ENCODE data around the gene TCF20. TPM values are rescaled to one million over a fixed set of nuclear protein-coding genes. Genes with fewer than 3 reads are reported as not detected.
A peak's percentile ranks its signal among the peaks of the same experiment; 100 is the strongest.

Gene TCF20
- total RNA-seq, 1 donor from 2014 or later: 52.4 TPM

DNA sequence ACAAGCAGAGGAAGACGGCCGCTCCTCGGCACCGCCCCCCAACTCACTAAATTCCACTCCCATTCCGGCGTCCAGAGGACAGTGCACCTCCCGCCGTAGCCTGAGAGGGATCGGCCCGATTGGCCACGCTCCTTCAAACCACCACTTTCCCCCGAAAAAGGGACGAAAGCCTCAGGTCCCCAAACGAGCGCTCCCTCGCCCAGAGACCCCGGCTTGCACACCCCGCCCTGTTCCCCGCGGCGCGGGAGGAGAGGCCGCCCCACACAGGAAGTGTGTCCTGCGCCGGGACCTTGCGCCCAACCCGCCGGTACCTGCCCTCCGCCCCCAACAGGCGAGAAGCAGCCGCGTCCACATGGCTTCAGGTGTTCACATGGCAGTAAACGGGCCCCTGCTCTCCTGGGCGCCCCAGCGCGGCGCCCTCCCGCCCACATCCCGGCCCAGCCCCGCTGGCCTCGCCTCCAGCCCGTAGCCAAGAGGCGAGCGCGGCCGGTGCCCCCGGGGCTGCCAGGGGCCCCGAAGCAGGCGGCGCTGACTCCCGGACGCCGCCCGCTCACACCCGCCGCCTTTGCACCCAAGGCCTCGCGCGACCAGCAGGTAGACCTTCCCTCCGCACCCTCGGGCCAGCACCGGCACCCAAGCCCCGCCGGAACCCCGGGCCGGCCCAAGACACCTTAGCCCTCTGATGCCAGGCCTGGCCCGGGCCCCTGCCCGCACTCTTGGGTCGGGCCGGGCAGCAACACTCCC lies 849 bp downstream of the TCF20 start:
- Histone ChIP-seq H3K4me3 (ENCODE audit: low read depth, low read length) (peak overlapping the region; percentile 96), H3K27me3 (ENCODE audit: control insufficient read depth, insufficient read depth, low read length) (no peaks in the 10 kb centered on the region), H3K36me3 (ENCODE audit: control insufficient read depth, insufficient read depth, low read length) (no peaks in the 10 kb centered on the region)
- no peak for DNase-seq (ENCODE audit: low read depth)
- TF ChIP-seq, protein P1, sequence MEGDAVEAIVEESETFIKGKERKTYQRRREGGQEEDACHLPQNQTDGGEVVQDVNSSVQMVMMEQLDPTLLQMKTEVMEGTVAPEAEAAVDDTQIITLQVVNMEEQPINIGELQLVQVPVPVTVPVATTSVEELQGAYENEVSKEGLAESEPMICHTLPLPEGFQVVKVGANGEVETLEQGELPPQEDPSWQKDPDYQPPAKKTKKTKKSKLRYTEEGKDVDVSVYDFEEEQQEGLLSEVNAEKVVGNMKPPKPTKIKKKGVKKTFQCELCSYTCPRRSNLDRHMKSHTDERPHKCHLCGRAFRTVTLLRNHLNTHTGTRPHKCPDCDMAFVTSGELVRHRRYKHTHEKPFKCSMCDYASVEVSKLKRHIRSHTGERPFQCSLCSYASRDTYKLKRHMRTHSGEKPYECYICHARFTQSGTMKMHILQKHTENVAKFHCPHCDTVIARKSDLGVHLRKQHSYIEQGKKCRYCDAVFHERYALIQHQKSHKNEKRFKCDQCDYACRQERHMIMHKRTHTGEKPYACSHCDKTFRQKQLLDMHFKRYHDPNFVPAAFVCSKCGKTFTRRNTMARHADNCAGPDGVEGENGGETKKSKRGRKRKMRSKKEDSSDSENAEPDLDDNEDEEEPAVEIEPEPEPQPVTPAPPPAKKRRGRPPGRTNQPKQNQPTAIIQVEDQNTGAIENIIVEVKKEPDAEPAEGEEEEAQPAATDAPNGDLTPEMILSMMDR (IDR thresholded peaks at IDR 0.05; ENCODE audit: insufficient read depth, low read length, poor library complexity, severe bottlenecking): peak; percentile 28

DNA sequence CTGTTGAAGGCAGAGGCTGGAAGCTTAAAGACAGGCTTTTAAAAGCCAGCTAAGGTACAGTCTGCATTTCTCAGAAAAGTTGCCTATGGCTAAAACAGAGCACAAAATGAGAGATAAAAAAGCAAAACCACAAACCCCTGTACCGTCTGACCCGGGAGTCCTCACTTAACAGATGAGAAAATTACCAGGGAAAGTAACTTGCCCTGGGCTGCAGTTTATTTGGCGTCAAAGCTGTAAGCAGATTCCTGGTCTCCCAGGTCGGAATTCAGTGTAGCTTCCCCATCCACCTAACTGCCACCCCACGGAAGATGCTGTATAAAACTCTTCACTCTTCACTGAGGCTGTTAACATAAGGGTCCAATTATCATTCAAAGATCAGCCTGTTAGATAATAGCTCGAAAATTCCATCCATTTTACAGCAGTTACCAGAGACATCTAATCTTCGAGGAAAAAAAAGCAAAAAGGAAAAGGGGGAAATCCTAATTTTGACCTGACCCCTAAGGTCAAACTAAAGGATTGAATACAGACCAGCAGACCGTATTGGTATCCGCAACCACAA lies 1.5 kb downstream of the TCF20 start:
- no peaks in the 10 kb centered on the region for H3K36me3 ChIP-seq (ENCODE audit: control insufficient read depth, insufficient read depth, low read length)
- H3K4me3 ChIP-seq (ENCODE audit: low read depth, low read length): peak overlapping the region; percentile 96
- TF ChIP-seq, protein P1 (IDR thresholded peaks at IDR 0.05; ENCODE audit: insufficient read depth, low read length, poor library complexity, severe bottlenecking): no peak
- DNase-seq (ENCODE audit: low read depth): no peak
- H3K27me3 ChIP-seq (ENCODE audit: control insufficient read depth, insufficient read depth, low read length): no peaks in the 10 kb centered on the region

DNA sequence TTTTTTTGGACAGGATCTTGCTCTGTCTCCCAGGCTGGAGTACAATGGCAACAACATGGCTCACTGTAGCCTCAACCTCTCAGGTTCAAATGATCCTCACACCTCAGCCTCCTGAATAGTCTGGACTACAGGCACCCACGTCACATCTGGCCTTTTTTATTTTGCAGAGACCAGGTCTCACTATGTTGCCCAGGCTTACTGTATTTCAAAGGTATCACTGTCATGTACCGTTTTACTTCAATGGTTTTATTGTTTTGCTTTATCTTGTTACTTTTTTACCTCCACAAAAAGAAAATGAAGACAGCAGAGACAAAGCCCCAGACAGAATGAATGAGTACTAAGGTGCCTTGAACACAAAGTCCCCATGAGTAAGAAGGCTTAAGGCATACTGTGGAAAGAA lies 5.1 kb downstream of the TCF20 start:
- DNase-seq (ENCODE audit: low read depth): no peak
- no peak overlapping the region for H3K4me3 ChIP-seq (ENCODE audit: low read depth, low read length)
- TF ChIP-seq, protein P1 (IDR thresholded peaks at IDR 0.05; ENCODE audit: insufficient read depth, low read length, poor library complexity, severe bottlenecking): no peak
- H3K27me3 ChIP-seq (ENCODE audit: control insufficient read depth, insufficient read depth, low read length): no peaks in the 10 kb centered on the region
- no peaks in the 10 kb centered on the region for H3K36me3 ChIP-seq (ENCODE audit: control insufficient read depth, insufficient read depth, low read length)

DNA sequence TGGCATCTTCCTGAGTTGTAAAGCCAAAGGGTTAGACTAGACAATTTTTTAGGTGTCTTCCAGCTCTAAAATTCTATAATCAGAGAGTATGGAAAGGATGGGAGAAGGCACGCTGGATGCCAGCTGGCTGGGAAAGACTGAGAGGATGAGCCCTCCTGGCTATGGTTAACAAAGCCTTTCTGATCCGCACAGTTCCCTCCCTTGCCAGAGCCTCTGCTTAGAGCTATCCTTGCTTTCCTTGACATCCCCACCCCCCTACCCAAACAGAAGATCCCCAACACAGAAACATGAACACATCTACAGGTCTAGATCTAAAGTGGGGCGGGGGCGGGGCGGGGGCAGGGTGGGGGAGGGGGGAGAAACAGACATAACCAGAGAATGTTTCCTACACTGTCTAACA lies 6.5 kb downstream of the TCF20 start:
- H3K27me3 ChIP-seq (ENCODE audit: control insufficient read depth, insufficient read depth, low read length): no peaks in the 10 kb centered on the region
- no peaks in the 10 kb centered on the region for H3K36me3 ChIP-seq (ENCODE audit: control insufficient read depth, insufficient read depth, low read length)
- no peak overlapping the region for H3K4me3 ChIP-seq (ENCODE audit: low read depth, low read length)
- no peak for DNase-seq (ENCODE audit: low read depth)
- TF ChIP-seq, protein P1 (IDR thresholded peaks at IDR 0.05; ENCODE audit: insufficient read depth, low read length, poor library complexity, severe bottlenecking): no peak

DNA sequence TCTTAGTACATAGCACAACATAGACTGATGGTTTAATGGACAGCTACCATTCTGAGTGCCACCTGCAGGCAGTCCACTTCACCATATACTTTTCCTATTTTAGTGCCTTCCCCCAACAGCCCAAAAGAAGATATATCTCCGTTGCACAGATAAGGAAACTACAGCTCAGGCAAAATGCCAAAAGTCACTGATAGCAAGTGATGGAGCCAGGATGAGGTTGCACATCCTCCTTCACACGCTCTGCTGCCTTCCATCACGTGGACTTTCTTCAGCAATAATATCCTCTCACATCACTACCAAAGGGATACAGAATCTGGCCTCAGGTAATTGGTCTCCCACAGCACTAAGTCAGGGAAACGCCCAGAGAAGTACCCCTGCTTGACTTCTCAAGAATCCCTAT lies 7.5 kb downstream of the TCF20 start:
- Histone ChIP-seq H3K4me3 (ENCODE audit: low read depth, low read length) (no peak overlapping the region), H3K27me3 (ENCODE audit: control insufficient read depth, insufficient read depth, low read length) (no peaks in the 10 kb centered on the region), H3K36me3 (ENCODE audit: control insufficient read depth, insufficient read depth, low read length) (no peaks in the 10 kb centered on the region)
- TF ChIP-seq, protein P1 (IDR thresholded peaks at IDR 0.05; ENCODE audit: insufficient read depth, low read length, poor library complexity, severe bottlenecking): no peak
- DNase-seq (ENCODE audit: low read depth): no peak

All from kidney epithelial cell (primary cell).